Spleen (tissue), 10 donors: Measurements from ENCODE around the gene MRPL45. TPM values are rescaled to one million over a fixed set of nuclear protein-coding genes. Genes with fewer than 3 reads are reported as not detected.

Experiments
- polyA plus RNA-seq, 3 donors: library from polyadenylated mRNA; stranded (reverse); fragments of 200-250 nt; gene quantifications; one replicate each; pipeline ENCODE4 v1.2.1, GENCODE V29; 2013
- total RNA-seq, 7 donors: library from RNA; depleted of rRNA in 3 of 7; stranded (reverse); fragments of >200 nt in 3 of 7; fragmentation: NEBNext Ultra II Directional in 4 of 7; extraction: Animal tissue kit (Norgen Biotek cat#: 25700) in 4 of 7; gene quantifications; one replicate each; pipeline versions ENCODE4 v1.1.0 to v1.2.1, GENCODE V29; 2016 to 2021
- donor health status: healthy with polysubstance abuse.
- donor health status: DM: no; HTN: no; CAD: no; lungs with moderate emphysema.
- donor health status: DM: no; HTN: no; CAD: no.
- donor health status: Bipolar disorder and iron deficiency.
- donor health status: healthy.
- donor health status: DM: no; HTN: no; CAD: no.
- donor health status: DM: yes; HTN: yes; CAD: no.

The MRPL45 gene
- total and polyA plus RNA-seq, 10 donors, result 17.4 to 25.6 (median 20.7) TPM

Other genes starting within 250 kb of the MRPL45 start
- gene TBC1D3C, start 228.5 kb upstream of the MRPL45 start, total RNA-seq, result 1 to 10 TPM in 1 of 7 donors, under 1 TPM in 1, not detected in 5; 0.52 to 8.0 TPM
- gene TBC1D3C, start 228.5 kb upstream of the MRPL45 start, polyA plus RNA-seq, result 1 to 10 TPM in 1 of 3 donors, not detected in 2; 2.8 TPM
- gene TBC1D3E, start 169.2 kb upstream of the MRPL45 start, total RNA-seq, result not detected
- gene TBC1D3E, start 169.2 kb upstream of the MRPL45 start, polyA plus RNA-seq, result under 1 TPM in 1 of 3 donors, not detected in 2; 0.13 TPM
- not detected for gene TBC1D3, start 104.6 kb upstream of the MRPL45 start, total RNA-seq
- gene TBC1D3, start 104.6 kb upstream of the MRPL45 start, polyA plus RNA-seq, result not detected
- gene GPR179, start 46.8 kb downstream of the MRPL45 start, total RNA-seq, result under 1 TPM in 4 of 7 donors, not detected in 3; 0.03 to 0.17 (median 0.06) TPM
- under 1 TPM in 1 of 3 donors, not detected in 2; 0.03 TPM for gene GPR179, start 46.8 kb downstream of the MRPL45 start, polyA plus RNA-seq
- 10 to 100 TPM in 5 of 7 donors, 1 to 10 TPM in 2; 8.7 to 20.2 (median 12.0) TPM for gene SOCS7, start 54.7 kb downstream of the MRPL45 start, total RNA-seq
- gene SOCS7, start 54.7 kb downstream of the MRPL45 start, polyA plus RNA-seq, result 1 to 10 TPM; 1.2 to 4.4 (median 1.2) TPM
- 100 to 1,000 TPM in 4 of 7 donors, 10 to 100 TPM in 3; 60.5 to 250 (median 109) TPM for gene ARHGAP23, start 131.3 kb downstream of the MRPL45 start, total RNA-seq
- gene ARHGAP23, start 131.3 kb downstream of the MRPL45 start, polyA plus RNA-seq, result 10 to 100 TPM in 1 of 3 donors, 1 to 10 TPM in 2; 7.5 to 35.4 (median 9.0) TPM